HG03342 (cell line): Measurements from ENCODE around the gene PREPL.
"Not testable (repeated sequence)": the region's sequence is repeated elsewhere in the genome, so short reads cannot be mapped to it uniquely, and the experiment has no call there.

Experiments
- ATAC-seq: cut with Tn5 transposase; IDR thresholded peaks from one replicate; pipeline ENCODE4 v1.9.1; 2021; ENCODE audit warnings: mild to moderate bottlenecking, moderate library complexity; ENCODE audit not compliant: unreplicated experiment

PREPL gene

DNA sequence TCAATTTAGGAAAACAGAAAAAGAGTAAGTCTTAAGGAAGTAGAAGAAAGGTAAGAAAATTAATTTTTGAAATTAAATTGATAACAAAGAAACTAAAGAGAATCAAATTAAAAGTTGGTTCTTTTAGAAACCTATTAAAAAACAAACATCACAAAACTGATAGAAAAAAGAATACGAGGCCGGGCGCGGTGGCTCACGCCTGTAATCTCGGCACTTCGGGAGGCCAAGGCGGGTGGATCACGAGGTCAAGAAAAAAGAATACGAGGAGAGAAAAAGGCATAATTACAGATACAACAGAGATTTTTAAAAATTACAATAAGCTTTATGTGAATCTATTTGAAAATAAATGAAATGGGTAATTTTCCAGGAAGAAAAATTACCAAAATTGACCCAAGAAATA lies 11.8 kb downstream of the PREPL start:
- no peak for ATAC-seq

- no peak for ATAC-seq
These were observed 12.9 kb downstream of the PREPL start for GRCh38 chr2:44348400-44348799.

DNA sequence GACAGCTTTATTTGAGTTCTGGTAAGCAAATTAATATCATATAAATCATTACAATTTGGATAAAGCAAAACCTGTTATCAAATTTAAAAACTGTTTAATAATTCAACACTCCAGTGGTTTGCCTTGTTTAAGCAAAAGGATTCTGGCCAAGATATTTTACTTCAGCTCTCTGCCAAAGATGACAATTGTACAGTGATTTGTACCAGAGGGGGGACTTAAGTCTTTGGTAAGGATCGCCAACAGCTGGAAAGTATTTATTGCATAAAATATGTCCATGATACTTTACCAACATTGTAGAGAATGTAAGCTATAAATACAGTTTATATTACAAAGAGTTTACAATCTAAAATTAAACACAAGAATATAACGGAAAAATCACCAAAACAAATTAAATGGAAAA lies 13.8 kb downstream of the PREPL start:
- no peak for ATAC-seq

GRCh38 chr2:44342854-44343253 lies 18.4 kb downstream of the PREPL start:
- ATAC-seq: no peak

DNA sequence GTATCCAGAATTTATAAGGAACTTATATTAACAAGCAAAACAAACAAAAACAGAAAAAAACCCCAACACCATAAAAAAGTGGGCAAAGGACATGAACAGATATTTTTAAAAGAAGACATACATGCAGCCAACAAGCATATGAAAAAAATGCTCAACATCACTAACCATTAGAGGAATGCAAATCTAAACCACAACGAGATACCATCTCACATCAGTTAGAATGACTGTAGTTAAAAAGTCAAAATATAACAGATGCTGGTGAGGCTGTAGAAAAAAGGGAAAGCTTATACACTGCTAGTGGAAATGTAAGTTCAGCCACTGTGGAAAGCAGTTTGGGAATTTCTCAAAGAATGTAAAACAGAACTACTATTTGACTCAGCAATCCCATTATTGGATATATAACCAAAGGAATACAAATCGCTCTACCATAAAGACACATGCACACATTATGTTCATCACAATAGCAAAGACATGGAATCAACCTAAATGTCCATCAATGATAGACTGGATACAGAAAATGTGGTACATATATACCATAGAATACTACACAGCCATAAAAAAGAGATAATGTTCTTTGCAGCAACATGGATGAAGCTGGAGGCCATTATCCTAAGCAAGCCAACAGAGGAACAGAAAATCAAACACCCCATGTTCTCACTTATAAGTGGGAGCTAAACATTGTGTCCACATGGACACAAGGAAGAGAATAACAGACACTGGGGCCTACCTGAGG lies 25.3 kb downstream of the PREPL start:
- ATAC-seq: no peak

DNA sequence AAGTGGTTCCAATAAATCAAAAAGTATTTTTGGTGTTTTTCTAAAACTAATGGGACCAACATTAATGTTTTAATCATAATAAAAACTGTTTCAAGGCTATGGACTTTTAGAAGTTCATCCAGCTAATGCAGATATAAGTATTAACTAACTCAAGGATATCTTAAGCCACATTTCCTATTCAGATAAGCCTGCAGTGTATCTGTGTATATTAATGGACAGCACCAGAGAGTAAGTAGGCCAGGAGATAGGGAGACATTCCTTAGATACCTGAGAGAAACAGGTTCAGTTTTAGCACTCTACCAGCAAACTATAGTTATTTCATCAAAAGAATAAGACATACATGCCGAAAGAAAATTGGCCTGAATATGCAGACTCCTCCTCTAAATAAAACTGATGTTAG lies 27.3 kb downstream of the PREPL start:
- ATAC-seq: no peak

DNA sequence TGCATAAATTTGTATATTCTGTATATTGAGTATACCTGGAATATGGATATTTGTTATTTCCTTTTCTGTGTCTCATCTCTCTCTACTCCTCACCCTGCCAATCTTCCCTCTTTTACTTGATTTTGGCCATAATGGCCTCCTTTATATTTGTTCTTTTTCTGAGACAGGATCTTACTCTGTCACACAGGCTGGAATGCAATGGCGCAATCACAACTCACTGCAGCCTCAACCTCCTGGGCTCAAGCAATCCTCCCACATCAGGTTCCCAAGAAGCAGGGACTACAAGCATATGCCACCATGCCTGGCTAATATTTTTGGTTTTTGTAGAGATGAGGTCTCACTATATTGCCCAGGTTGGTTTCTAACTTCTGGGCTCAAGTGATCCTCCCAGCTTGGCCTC lies 30.5 kb downstream of the PREPL start:
- ATAC-seq: no peak

GRCh38 chr2:44329343-44329742 lies 32.0 kb downstream of the PREPL start:
- no peak for ATAC-seq

DNA sequence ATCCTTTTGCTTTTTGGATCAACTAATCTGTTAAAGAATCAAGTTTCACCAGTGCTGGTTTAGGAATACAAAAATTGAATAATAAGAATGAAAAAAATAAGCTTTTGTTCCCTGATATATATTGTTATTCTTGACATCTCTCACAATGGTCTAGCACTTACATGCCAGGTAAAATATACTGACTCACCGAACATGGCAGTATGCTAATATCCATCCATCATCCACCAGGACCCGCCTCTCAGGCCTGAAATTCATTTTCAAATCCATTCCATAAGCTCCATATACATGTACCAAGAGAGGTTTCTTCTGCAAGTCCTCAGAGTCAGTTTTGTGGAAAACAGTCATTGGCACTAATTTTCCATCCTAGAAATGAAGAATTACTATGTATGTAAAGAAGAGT lies 32.5 kb downstream of the PREPL start:
- no peak for ATAC-seq

DNA sequence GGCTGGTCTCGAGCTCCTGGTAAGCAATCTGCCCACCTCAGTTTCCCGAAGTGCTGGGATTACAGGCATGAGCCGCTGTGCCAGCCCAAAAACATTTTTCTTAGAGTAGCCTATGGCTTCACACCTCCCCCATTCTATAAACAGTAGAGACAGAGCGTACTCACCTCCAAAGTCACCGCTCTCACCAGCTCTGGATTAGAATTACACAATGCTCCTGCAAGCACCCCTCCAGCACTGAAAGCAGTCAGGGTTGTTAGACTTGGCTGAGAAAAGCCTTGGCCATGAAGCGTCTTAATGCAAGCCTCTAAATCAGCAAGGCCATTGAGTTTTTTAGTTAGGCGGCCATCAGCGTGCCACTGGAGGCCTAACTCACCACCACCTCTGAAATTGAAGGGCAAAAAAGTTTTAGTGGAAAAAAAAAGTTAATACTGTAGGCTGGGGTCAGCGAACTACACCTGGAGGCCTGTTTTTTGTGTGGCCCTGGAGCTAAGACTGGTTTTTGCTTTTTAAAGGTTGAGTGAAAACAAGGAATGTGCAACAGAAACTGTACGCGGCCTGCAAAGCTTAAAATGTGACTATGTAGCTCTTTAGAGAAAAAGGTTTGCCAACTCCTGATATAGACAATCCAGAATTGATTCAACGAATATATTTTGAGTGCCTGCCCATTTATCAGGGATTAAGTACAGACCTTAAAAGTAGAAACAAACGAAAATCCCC lies 34.6 kb downstream of the PREPL start:
- ATAC-seq: no peak

GRCh38 chr2:44325897-44326296 lies 35.4 kb downstream of the PREPL start:
- ATAC-seq: no peak

DNA sequence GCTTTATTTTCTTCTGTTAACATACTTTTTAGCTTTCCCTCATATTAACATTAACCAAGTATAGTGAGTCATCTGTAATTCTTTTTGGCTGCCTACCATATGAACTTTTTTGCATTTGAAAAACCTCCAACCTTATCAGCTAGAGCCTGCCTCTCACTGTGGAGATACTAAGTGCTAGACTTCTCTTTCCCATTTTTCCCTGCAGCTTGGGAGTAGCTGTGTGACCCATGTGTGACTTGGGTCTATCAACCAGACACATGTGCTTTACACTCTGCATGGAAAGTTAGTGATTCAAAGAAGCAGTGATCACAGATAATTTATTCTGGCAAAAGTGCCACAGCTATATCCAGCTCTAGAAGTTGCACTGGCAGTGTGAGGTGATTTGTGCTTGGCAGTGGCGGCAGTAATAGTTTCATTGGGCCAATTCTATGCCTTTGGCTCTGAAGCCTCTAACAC lies 36.3 kb downstream of the PREPL start:
- ATAC-seq: no peak

- ATAC-seq: no peak
These were observed 39.9 kb downstream of the PREPL start for GRCh38 chr2:44321360-44321759.

GRCh38 chr2:44320832-44321231 lies 40.5 kb downstream of the PREPL start:
- no peak for ATAC-seq

GRCh38 chr2:44315945-44316344 lies 45.3 kb downstream of the PREPL start:
- no peak for ATAC-seq

GRCh38 chr2:44314362-44314761 lies 46.9 kb downstream of the PREPL start:
- no peak for ATAC-seq

DNA sequence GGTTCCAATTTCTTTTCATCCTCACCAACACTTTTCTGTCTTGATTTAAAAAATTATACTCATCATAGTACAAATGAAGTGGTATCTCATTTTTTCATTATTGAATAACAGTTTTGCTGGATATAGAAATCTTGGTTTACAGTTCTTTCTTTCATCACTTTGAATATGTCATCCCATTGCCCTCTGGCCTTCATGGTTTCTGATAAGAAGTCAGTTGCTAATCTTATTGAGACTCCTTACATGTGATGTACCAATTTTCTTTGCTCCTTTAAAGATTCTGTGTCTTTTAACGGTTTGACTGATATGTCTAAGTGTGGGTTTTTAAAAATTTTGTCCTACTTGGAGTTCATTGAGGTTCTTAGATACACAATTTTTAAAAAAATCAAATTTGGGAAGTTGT lies 51.0 kb downstream of the PREPL start:
- ATAC-seq: no peak

- ATAC-seq: no peak
These were observed 55.4 kb downstream of the PREPL start for GRCh38 chr2:44305882-44306281.

- no peak for ATAC-seq
These were observed 57.0 kb downstream of the PREPL start for GRCh38 chr2:44304258-44304657.

GRCh38 chr2:44303766-44304165 lies 57.5 kb downstream of the PREPL start:
- not testable (repeated sequence) for ATAC-seq

DNA sequence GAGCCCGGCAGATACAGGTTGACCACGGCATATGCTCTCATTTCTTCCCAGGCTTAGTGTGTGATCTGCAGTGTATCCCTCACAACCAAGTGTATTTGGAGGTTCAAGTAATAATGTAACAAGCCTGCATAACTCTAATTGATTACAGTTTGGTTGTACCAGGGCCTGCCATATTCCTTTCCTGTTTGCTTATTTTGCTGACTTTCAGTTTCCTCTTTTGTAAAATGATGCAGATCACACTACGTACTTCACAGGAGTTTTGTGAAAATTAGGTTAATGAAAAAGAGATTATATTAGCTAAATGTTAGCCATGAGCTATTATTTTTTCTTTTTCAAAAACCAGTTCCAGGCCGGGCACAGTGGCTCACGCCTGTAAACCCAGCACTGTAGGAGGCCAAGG lies 60.2 kb downstream of the PREPL start:
- no peak for ATAC-seq

DNA sequence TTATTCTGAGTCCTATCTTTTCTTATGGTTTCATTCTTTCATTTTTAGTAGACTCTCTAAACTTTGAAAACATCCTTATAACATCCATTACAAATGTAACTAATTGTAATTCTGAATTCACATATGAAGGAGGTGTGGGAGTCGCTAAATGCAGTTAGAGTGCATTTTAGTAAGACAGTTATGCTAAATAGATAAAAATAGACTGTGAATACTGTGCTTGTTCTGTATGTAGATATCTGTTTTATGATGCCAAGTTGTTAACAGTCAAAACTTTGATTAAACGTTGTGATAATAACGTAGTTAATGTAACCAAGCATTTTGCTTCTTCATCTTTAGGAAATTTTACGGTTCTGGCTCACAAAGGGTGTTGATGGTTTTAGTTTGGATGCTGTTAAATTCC lies 61.7 kb downstream of the PREPL start:
- ATAC-seq: no peak

DNA sequence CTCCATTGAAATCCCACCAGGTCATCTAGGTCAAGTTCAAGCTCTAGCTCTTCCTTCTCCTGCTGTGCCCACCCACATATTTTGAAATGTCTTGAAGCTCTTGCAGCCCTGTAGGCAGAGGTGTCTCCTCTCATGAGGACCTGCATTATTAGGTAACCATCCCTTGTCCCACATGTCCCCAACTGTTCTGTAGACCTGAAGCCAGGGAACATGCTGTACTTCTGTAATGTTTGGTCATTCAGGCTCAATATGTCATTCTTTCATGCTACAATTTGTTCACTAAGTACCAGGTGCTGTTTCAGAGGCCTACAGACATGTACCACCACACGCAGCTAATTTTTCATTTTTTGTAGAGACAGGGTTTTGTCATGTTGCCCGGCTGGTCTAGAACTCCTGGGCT lies 63.9 kb downstream of the PREPL start:
- no peak for ATAC-seq
